Ishikawa (cell line): ENCODE data around the gene PLXNC1.

Experiments
- CEBPB ChIP-seq: IDR thresholded peaks from 2 replicates; pipeline ENCODE4 v1.6.1; 2012
- CREB1 ChIP-seq: IDR thresholded peaks from 2 replicates; pipeline ENCODE4 v1.6.1; 2012; ENCODE audit warnings: low read depth
- EGR1 ChIP-seq: IDR thresholded peaks from 2 replicates; pipeline ENCODE4 v1.6.1; 2012
- EP300 ChIP-seq: IDR thresholded peaks from 2 replicates; pipeline ENCODE4 v1.6.1; 2012; ENCODE audit warnings: borderline replicate concordance
- FOXM1 ChIP-seq: IDR thresholded peaks from 2 replicates; pipeline ENCODE4 v1.6.1; 2012; ENCODE audit warnings: low read depth, borderline replicate concordance
- NFIC ChIP-seq: IDR thresholded peaks from 2 replicates; pipeline ENCODE4 v1.6.1; 2012
- RAD21 ChIP-seq: IDR thresholded peaks from 2 replicates; pipeline ENCODE4 v1.6.1; 2012; ENCODE audit warnings: low read depth
- TAF1 ChIP-seq: IDR thresholded peaks from 2 replicates; pipeline ENCODE4 v1.6.1; 2012; ENCODE audit warnings: low read depth, mild to moderate bottlenecking
- TCF12 ChIP-seq: IDR thresholded peaks from 2 replicates; pipeline ENCODE4 v1.6.1; 2012; ENCODE audit warnings: low read depth
- TEAD4 ChIP-seq: IDR thresholded peaks from 2 replicates; pipeline ENCODE4 v1.6.1; 2012
- YY1 ChIP-seq: IDR thresholded peaks from 2 replicates; pipeline ENCODE4 v1.6.1; 2012; ENCODE audit warnings: low read depth
- ZBTB7A ChIP-seq: IDR thresholded peaks from 2 replicates; pipeline ENCODE4 v1.6.1; 2012; ENCODE audit warnings: low read depth
- TF ChIP-seq, protein P1 (sequence below): IDR thresholded peaks from 2 replicates; pipeline ENCODE4 v1.6.1; 2012; ENCODE audit warnings: low read depth, mild to moderate bottlenecking
- TF ChIP-seq, protein P2 (sequence below): IDR thresholded peaks from 2 replicates; pipeline ENCODE4 v1.6.1; 2012
- TF ChIP-seq, protein P3 (sequence below): IDR thresholded peaks from 2 replicates; pipeline ENCODE4 v1.6.1; 2012

Gene PLXNC1

DNA sequence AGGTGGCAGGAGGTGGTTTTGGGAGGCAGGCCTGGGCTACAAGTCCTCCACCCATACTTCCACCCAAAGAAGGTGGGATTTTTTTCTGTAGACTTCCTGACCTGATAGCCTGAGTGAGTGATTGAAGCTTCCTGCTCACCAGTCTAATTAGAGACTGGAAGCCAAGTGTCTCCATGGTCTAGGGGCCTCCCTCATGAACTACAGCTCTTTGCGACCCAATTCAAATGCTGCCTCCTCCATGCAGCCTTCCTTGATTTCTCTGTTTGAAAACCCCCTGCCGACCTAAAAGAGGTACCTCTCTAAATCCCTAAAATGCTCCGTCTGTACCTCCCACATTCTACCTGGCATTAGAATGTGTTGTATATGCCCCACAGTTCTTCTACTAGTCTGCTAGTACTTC, 124.9 kb downstream of the PLXNC1 start:
- TF ChIP-seq, protein P1, sequence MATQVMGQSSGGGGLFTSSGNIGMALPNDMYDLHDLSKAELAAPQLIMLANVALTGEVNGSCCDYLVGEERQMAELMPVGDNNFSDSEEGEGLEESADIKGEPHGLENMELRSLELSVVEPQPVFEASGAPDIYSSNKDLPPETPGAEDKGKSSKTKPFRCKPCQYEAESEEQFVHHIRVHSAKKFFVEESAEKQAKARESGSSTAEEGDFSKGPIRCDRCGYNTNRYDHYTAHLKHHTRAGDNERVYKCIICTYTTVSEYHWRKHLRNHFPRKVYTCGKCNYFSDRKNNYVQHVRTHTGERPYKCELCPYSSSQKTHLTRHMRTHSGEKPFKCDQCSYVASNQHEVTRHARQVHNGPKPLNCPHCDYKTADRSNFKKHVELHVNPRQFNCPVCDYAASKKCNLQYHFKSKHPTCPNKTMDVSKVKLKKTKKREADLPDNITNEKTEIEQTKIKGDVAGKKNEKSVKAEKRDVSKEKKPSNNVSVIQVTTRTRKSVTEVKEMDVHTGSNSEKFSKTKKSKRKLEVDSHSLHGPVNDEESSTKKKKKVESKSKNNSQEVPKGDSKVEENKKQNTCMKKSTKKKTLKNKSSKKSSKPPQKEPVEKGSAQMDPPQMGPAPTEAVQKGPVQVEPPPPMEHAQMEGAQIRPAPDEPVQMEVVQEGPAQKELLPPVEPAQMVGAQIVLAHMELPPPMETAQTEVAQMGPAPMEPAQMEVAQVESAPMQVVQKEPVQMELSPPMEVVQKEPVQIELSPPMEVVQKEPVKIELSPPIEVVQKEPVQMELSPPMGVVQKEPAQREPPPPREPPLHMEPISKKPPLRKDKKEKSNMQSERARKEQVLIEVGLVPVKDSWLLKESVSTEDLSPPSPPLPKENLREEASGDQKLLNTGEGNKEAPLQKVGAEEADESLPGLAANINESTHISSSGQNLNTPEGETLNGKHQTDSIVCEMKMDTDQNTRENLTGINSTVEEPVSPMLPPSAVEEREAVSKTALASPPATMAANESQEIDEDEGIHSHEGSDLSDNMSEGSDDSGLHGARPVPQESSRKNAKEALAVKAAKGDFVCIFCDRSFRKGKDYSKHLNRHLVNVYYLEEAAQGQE, result no peak
- TF ChIP-seq YY1 (no peak), ZBTB7A (no peak), NFIC (no peak), RAD21 (no peak), FOXM1 (no peak), TAF1 (no peak), CREB1 (no peak), TEAD4 (no peak), CEBPB (no peak), TCF12 (no peak)
- TF ChIP-seq, protein P2, sequence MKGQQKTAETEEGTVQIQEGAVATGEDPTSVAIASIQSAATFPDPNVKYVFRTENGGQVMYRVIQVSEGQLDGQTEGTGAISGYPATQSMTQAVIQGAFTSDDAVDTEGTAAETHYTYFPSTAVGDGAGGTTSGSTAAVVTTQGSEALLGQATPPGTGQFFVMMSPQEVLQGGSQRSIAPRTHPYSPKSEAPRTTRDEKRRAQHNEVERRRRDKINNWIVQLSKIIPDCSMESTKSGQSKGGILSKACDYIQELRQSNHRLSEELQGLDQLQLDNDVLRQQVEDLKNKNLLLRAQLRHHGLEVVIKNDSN, result no peak
- TF ChIP-seq, protein P3, sequence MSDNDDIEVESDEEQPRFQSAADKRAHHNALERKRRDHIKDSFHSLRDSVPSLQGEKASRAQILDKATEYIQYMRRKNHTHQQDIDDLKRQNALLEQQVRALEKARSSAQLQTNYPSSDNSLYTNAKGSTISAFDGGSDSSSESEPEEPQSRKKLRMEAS, result no peak

DNA sequence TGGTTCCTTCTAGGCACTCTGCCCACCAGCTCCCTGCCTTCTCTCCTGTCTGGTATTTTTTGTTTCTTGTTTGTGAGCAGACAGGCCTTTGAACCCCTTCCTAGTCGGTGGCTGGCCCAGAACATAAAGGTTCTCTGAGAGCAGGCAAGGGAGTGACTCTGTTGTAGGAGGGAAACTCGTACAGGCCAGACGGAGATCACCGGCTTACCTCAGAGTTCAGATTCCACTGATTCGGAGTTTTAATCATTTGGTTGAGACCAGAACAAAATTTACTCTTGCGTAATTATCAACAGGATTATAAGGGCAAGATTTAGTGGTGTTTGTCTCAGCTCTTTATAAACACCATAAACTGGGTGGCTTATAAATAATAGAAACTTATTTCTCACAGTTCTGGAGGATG, 128.3 kb downstream of the PLXNC1 start:
- TF ChIP-seq TEAD4 (no peak), TCF12 (no peak)

DNA sequence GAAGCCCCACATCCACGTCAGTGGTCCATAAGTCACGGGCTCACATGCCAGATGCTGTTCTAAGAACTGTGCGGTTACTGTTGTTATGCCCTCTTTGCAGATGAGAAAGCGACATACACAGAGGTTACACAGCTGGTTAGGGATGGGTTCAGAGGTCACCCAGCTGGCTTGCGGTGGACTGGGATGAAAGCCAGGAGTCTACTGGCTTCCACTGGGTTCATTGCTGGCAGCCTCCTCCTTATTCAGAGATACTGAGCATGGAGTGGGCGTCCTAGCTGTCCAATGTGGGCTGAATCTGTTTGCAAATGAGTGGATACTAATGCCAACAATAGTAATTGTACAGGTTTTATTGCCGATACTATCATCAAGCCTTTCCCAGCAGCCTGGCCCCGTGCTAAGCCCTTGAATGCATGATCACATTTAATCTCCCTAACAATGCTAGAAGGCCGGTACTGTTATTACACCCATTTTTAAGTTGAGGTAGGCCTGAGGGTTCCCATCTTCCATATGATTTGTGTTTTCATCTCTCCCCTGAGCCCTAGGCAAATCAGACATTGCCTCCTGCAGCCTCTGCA, 129.1 kb downstream of the PLXNC1 start:
- TF ChIP-seq TEAD4, result no peak
- TF ChIP-seq, protein P3, result no peak
- TF ChIP-seq, protein P1, result no peak

DNA sequence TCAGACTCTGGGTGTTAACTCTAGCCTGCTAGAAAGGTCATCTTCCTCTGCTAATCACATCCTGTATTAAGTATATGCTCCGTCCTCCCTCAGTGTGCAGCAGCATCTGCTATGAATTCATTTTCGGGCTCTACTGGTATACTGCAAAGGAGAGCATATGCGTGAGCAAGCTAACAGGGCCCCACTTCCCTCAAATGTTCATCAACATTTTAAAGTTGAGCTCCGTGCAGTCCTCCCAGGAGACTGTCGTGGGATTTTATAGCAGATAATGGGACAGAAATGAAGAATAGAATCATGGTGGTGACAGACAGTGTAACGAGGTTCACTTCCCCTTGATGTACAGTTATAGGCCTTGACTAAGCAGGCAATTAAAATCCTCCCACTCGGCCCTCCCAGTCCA, 131.7 kb downstream of the PLXNC1 start:
- TF ChIP-seq CEBPB, result no peak
- TF ChIP-seq, protein P1, result no peak
- no peak for TF ChIP-seq FOXM1
- no peak for TF ChIP-seq NFIC
- no peak for TF ChIP-seq RAD21
- TF ChIP-seq EGR1, result no peak
- TF ChIP-seq YY1, result no peak
- TF ChIP-seq ZBTB7A, result no peak
- TF ChIP-seq, protein P3, result no peak
- TF ChIP-seq, protein P2, result no peak
- TF ChIP-seq CREB1, result no peak
- TF ChIP-seq TEAD4, result no peak
- TF ChIP-seq EP300, result no peak
- TF ChIP-seq TAF1, result no peak
- TF ChIP-seq TCF12, result no peak

DNA sequence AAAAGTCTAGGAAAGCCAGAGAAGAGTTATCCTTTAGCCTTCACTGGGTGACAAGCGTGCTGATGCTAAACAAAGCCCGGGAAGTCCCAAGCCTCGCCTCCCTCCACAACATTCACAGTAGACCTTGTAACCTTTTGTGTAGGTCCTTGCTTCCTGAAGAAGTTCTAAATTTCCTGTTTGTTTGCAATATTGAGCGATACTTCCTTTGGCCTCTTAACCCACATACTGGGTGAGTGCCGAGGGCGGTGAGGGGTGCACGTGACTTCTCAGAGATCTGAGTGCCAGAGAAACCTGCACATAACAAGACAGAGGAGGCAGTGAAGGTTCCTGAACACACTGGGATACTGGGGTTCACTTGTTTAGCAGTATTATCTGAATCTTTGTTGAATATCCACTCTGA, 134.3 kb downstream of the PLXNC1 start:
- TF ChIP-seq YY1, result no peak
- TF ChIP-seq CEBPB, result no peak
- no peak for TF ChIP-seq EGR1
- no peak for TF ChIP-seq EP300
- no peak for TF ChIP-seq TCF12
- TF ChIP-seq ZBTB7A, result no peak
- TF ChIP-seq TEAD4, result no peak
- TF ChIP-seq FOXM1, result no peak
- TF ChIP-seq, protein P1, result no peak
- TF ChIP-seq RAD21, result no peak
